Loucy (cell line): ENCODE results near the gene GIMAP6.

ENCODE experiments used
- EZH2phosphoT487 ChIP-seq: fragments of 200-600 bp; IDR thresholded peaks from 2 replicates; pipeline ENCODE4 v1.6.1; 2018; ENCODE audit warnings: antibody characterized with exemption, mild to moderate bottlenecking, moderate library complexity, borderline replicate concordance
- TF ChIP-seq, protein P1 (sequence below): fragments of 200-600 bp; sonication (generic); conservative IDR thresholded peaks from 2 replicates; pipeline ENCODE4 v1.5.1; 2014; ENCODE audit warnings: mild to moderate bottlenecking, antibody characterized with exemption, low read length

DNA sequence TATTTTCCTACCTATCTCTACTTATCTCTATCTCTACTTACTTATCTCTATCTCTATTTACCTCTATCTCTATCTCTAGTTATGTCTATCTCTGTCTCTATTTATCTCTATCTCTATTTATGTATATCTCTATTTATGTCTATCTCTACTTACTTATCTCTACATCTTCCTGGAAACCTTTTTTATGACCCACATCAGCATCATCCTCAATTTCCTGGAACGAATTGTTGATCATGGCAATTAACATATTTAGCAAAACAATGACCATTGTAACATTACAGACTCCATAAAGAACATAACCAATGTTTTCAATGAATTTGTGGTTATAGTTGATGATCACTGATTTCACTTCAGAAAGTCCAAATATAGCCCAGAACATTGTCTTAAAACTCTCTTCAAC is 18.3 kb downstream of the GIMAP6 start:
- TF ChIP-seq, protein P1, sequence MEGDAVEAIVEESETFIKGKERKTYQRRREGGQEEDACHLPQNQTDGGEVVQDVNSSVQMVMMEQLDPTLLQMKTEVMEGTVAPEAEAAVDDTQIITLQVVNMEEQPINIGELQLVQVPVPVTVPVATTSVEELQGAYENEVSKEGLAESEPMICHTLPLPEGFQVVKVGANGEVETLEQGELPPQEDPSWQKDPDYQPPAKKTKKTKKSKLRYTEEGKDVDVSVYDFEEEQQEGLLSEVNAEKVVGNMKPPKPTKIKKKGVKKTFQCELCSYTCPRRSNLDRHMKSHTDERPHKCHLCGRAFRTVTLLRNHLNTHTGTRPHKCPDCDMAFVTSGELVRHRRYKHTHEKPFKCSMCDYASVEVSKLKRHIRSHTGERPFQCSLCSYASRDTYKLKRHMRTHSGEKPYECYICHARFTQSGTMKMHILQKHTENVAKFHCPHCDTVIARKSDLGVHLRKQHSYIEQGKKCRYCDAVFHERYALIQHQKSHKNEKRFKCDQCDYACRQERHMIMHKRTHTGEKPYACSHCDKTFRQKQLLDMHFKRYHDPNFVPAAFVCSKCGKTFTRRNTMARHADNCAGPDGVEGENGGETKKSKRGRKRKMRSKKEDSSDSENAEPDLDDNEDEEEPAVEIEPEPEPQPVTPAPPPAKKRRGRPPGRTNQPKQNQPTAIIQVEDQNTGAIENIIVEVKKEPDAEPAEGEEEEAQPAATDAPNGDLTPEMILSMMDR = no peak
- TF ChIP-seq EZH2phosphoT487 = no peak
